Epithelial cell of alveolus of lung (primary cell): ENCODE results near the gene SCYGR1. TPM values are rescaled to one million over a fixed set of nuclear protein-coding genes. Genes with fewer than 3 reads are reported as not detected.

Experiments used
- total RNA-seq: library from RNA; depleted of rRNA; stranded (reverse); fragments of >200 nt; gene quantifications from 2 replicates; pipeline ENCODE4 v1.2.1, GENCODE V29; 2015

Gene SCYGR1
- not detected in 2 replicates for total RNA-seq

GRCh38 chr2:227387583-227387982 is at the start of gene SCYGR1:
TSS of gene SCYGR1 (minus strand) at chr2:227387949. CDS start at chr2:227387949, 0 bp downstream.

GRCh38 chr2:227379095-227379494 is 8.7 kb downstream of the SCYGR1 start, which contains the start of gene TM4SF20:
TSS of gene TM4SF20 (minus strand) at chr2:227379306. CDS start at chr2:227379268, 38 bp downstream.

Other genes with a start within 250 kb of the SCYGR1 start
- 0.32 and 0.91 TPM in 2 replicates for gene COL4A4, start 223.7 kb downstream of the SCYGR1 start, total RNA-seq
- gene COL4A3, start 223.3 kb downstream of the SCYGR1 start, total RNA-seq: 0.13 and 0.48 TPM in 2 replicates
- gene MFF, start 62.7 kb downstream of the SCYGR1 start, total RNA-seq: 130 and 177 TPM in 2 replicates
- gene TM4SF20, start 8.6 kb downstream of the SCYGR1 start, total RNA-seq: not detected in 2 replicates
- gene AGFG1, start 84.2 kb upstream of the SCYGR1 start, total RNA-seq: 44.9 and 91.7 TPM in 2 replicates
- gene SCYGR2, start 210.9 kb upstream of the SCYGR1 start, total RNA-seq: not detected in 2 replicates
- not detected in 2 replicates for gene SCYGR3, start 226.9 kb upstream of the SCYGR1 start, total RNA-seq
- gene SCYGR4, start 229.5 kb upstream of the SCYGR1 start, total RNA-seq: not detected in 2 replicates